Measurements from ENCODE around the gene CHAT. TPM values are rescaled to one million over a fixed set of nuclear protein-coding genes. Genes with fewer than 3 reads are reported as not detected.

CHAT gene
- total RNA-seq, 1 experiment from 2014 or later: not detected

- Histone ChIP-seq H4K20me1 (ENCODE audit: insufficient read depth) (no peaks in the 10 kb centered on the region), H3K36me3 (ENCODE audit: control insufficient read depth in 1 of 2, insufficient read depth in 2 of 2, low read length in 2 of 2) (no peaks in the 10 kb centered on the region), H3K9me3 (ENCODE audit: control insufficient read depth in 1 of 2, insufficient read depth in 1 of 2, low read depth in 1 of 2, low read length in 2 of 2) (no peaks in the 10 kb centered on the region), H3K4me1 (ENCODE audit: control insufficient read depth in 1 of 2, insufficient read depth in 2 of 2, low read length in 2 of 2) (no peaks in the 10 kb centered on the region), H3K27me3 (ENCODE audit: insufficient read depth, low read length) (no peaks in the 10 kb centered on the region), H2AFZ (ENCODE audit: low read depth, low read length, poor library complexity, severe bottlenecking) (no peak overlapping the region), H3K4me3 (replicated peaks in 1 of 2; ENCODE audit: low read depth in 1 of 2, low read length in 2 of 2) (no peak overlapping the region), H3K79me2 (ENCODE audit: insufficient read depth, low read length) (no peaks in the 10 kb centered on the region), H3K4me2 (ENCODE audit: low read length) (no peak overlapping the region), H3K9me2 (ENCODE audit: insufficient read depth) (no peaks in the 10 kb centered on the region), H3K27ac (ENCODE audit: low read depth, low read length) (no peak overlapping the region), H3K9ac (ENCODE audit: low read length) (no peak overlapping the region)
- intact Hi-C loops (cut with micrococcal nuclease): no loop called here
- TF ChIP-seq CEBPB (IDR thresholded peaks at IDR 0.05; ENCODE audit: low read depth) (no peak), ZNF274 (IDR thresholded peaks at IDR 0.05; ENCODE audit: low read depth, low read length) (no peak), ZFX (IDR thresholded peaks at IDR 0.05) (no peak), JUND (IDR thresholded peaks at IDR 0.05) (no peak), EZH2phosphoT487 (IDR thresholded peaks at IDR 0.05; ENCODE audit: borderline replicate concordance) (no peak), TCF7L2 (IDR thresholded peaks at IDR 0.05; ENCODE audit: borderline replicate concordance, extremely low read depth, insufficient read depth, insufficient read length) (no peak)
- TF ChIP-seq, protein P1, sequence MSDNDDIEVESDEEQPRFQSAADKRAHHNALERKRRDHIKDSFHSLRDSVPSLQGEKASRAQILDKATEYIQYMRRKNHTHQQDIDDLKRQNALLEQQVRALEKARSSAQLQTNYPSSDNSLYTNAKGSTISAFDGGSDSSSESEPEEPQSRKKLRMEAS (IDR thresholded peaks at IDR 0.05): no peak
- TF ChIP-seq, protein P2, sequence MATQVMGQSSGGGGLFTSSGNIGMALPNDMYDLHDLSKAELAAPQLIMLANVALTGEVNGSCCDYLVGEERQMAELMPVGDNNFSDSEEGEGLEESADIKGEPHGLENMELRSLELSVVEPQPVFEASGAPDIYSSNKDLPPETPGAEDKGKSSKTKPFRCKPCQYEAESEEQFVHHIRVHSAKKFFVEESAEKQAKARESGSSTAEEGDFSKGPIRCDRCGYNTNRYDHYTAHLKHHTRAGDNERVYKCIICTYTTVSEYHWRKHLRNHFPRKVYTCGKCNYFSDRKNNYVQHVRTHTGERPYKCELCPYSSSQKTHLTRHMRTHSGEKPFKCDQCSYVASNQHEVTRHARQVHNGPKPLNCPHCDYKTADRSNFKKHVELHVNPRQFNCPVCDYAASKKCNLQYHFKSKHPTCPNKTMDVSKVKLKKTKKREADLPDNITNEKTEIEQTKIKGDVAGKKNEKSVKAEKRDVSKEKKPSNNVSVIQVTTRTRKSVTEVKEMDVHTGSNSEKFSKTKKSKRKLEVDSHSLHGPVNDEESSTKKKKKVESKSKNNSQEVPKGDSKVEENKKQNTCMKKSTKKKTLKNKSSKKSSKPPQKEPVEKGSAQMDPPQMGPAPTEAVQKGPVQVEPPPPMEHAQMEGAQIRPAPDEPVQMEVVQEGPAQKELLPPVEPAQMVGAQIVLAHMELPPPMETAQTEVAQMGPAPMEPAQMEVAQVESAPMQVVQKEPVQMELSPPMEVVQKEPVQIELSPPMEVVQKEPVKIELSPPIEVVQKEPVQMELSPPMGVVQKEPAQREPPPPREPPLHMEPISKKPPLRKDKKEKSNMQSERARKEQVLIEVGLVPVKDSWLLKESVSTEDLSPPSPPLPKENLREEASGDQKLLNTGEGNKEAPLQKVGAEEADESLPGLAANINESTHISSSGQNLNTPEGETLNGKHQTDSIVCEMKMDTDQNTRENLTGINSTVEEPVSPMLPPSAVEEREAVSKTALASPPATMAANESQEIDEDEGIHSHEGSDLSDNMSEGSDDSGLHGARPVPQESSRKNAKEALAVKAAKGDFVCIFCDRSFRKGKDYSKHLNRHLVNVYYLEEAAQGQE (IDR thresholded peaks at IDR 0.05; ENCODE audit: low read depth): no peak
- DNase-seq (ENCODE audit: low read depth, low spot score) (no peak), ATAC-seq (no peak)
- RAD21 ChIA-PET (ENCODE audit: low non-redundant PET in 1 of 2, low total read pairs in 2 of 2, uncharacterized antibody in 2 of 2, unreplicated experiment in 2 of 2): no interaction called here
- POLR2A ChIA-PET: no interaction called here
- no TSS peak for BruUV-seq (replicated peaks)
- CTCF ChIA-PET: no interaction called here
These were observed 35.4 kb upstream of the CHAT start for GRCh38 chr10:49578392-49578791.

All from HCT116 (cell line).